PC-3 (cell line): Measurements from ENCODE around the gene GJA3. TPM values are rescaled to one million over a fixed set of nuclear protein-coding genes. Genes with fewer than 3 reads are reported as not detected.

Experiments used
- ATAC-seq: fragments of 200-7000 bp; cut with Tn5 transposase; 2 replicates; pipeline ENCODE4 v1.9.1; 2020; ENCODE audit warnings: mild to moderate bottlenecking, moderate library complexity
- BruUV-seq: library from RNA; stranded (reverse); fragments of 400-500 nt; replicated peaks from 2 replicates; lab custom pipeline; 2021; lab: Mats Ljungman, UMichigan
- CTCF ChIA-PET: fragments of 300-600 bp; sonication (Branson Sonifier 250); formaldehyde crosslinking; loops from one replicate; lab custom pipeline; 2022; ENCODE audit warnings: antibody characterized with exemption; lab: Charles Lee
- POLR2A ChIA-PET: fragments of 300-600 bp; sonication (Branson Sonifier 250); formaldehyde crosslinking; loops from one replicate; lab custom pipeline; 2022; ENCODE audit warnings: antibody characterized with exemption; ENCODE audit not compliant: unreplicated experiment; lab: Charles Lee
- DNase-seq: peaks from one replicate; pipeline ENCODE4 v3.0.0-alpha.2; 2015
- H2AFZ ChIP-seq: fragments of 300-600 bp; sonication (generic); 2 replicates; pipeline ENCODE4 v1.6.0; 2016; ENCODE audit warnings: antibody characterized with exemption, low read length
- H3F3A ChIP-seq: fragments of 300-600 bp; sonication (generic); one replicate; pipeline ENCODE4 v1.6.0; 2017; ENCODE audit warnings: antibody characterized with exemption, low read length, control low read depth, mild to moderate bottlenecking; ENCODE audit not compliant: unreplicated experiment
- H3K27ac ChIP-seq: fragments of 300-600 bp; sonication (generic); 2 replicates; pipeline ENCODE4 v1.5.1; 2016; ENCODE audit warnings: mild to moderate bottlenecking, low read length
- H3K27me3 ChIP-seq: fragments of 300-600 bp; sonication (generic); 2 replicates; pipeline ENCODE4 v1.6.1; 2016; ENCODE audit warnings: low read length, mixed read lengths
- H3K36me3 ChIP-seq: fragments of 300-600 bp; sonication (generic); 2 replicates; pipeline ENCODE4 v1.6.1; 2016; ENCODE audit warnings: low read depth, mixed run types, low read length, mixed read lengths
- H3K4me1 ChIP-seq: fragments of 300-600 bp; sonication (generic); 2 replicates; pipeline ENCODE4 v1.5.1; 2016; ENCODE audit warnings: low read length; ENCODE audit not compliant: insufficient read depth
- H3K4me2 ChIP-seq: fragments of 300-600 bp; sonication (generic); 2 replicates; pipeline ENCODE4 v1.6.0; 2016; ENCODE audit warnings: low read length
- H3K4me3 ChIP-seq: fragments of 300-600 bp; sonication (generic); 2 replicates; pipeline ENCODE4 v1.5.1; 2016; ENCODE audit warnings: mild to moderate bottlenecking, low read length, mixed read lengths
- H3K79me2 ChIP-seq: fragments of 300-600 bp; sonication (generic); 2 replicates; pipeline ENCODE4 v1.6.1; 2017; ENCODE audit warnings: low read length, mixed read lengths
- H3K9ac ChIP-seq: fragments of 300-600 bp; sonication (generic); 2 replicates; pipeline ENCODE4 v1.6.0; 2016; ENCODE audit warnings: mild to moderate bottlenecking, low read length
- H3K9me2 ChIP-seq: fragments of 300-600 bp; sonication (generic); replicated peaks from 2 replicates; pipeline ENCODE4 v1.6.1; 2016; ENCODE audit warnings: mixed run types, low read length, mixed read lengths
- H3K9me3 ChIP-seq: fragments of 300-600 bp; sonication (generic); 2 replicates; pipeline ENCODE4 v1.6.1; 2016; ENCODE audit warnings: low read length, mixed read lengths
- H4K20me1 ChIP-seq: fragments of 300-600 bp; sonication (generic); 2 replicates; pipeline ENCODE4 v1.6.1; 2016; ENCODE audit warnings: low read length, mixed read lengths
- EZH2 ChIP-seq: fragments of 300-600 bp; sonication (generic); IDR thresholded peaks from one replicate; pipeline ENCODE4 v1.6.1; 2017; ENCODE audit warnings: antibody characterized with exemption, mild to moderate bottlenecking, low read length; ENCODE audit not compliant: unreplicated experiment
- EZH2phosphoT487 ChIP-seq: fragments of 300-600 bp; sonication (generic); IDR thresholded peaks from 2 replicates; pipeline ENCODE4 v1.6.1; 2018; ENCODE audit warnings: mild to moderate bottlenecking, antibody characterized with exemption, low read length, borderline replicate concordance
- intact Hi-C: fragments of 100-400 bp; cut with micrococcal nuclease; formaldehyde crosslinking; loops from 2 replicates; pipeline ENCODE4 v1.9.0; 2023
- total RNA-seq: library from RNA; depleted of rRNA; stranded (reverse); fragments of >200 nt; gene quantifications from 2 replicates; pipeline ENCODE4 v1.2.3, GENCODE V29; 2014
- TF ChIP-seq, protein P1 (sequence below): fragments of 300-600 bp; sonication (generic); conservative IDR thresholded peaks from 2 replicates; pipeline ENCODE4 v1.5.1; 2017; ENCODE audit warnings: antibody characterized with exemption, low read depth, mild to moderate bottlenecking, low read length

GJA3 gene
- total RNA-seq, 1 experiment from 2014 or later = 0.55 TPM

- CTCF ChIA-PET = no interaction called here
- H4K20me1 ChIP-seq = no peaks in the 10 kb centered on the region
- H2AFZ ChIP-seq = no peak overlapping the region
- no peak for DNase-seq
- BruUV-seq = no TSS peak
- no peaks in the 10 kb centered on the region for H3K9me2 ChIP-seq
- peaks cover 3% of the 10 kb centered on the region; the same call in 1 of the 2 replicates for H3K4me1 ChIP-seq
- H3K4me3 ChIP-seq = no peak overlapping the region
- H3K4me2 ChIP-seq = no peak overlapping the region
- H3K79me2 ChIP-seq = no peaks in the 10 kb centered on the region
- H3K9ac ChIP-seq = no peak overlapping the region
- TF ChIP-seq EZH2phosphoT487 = no peak
- TF ChIP-seq, protein P1, sequence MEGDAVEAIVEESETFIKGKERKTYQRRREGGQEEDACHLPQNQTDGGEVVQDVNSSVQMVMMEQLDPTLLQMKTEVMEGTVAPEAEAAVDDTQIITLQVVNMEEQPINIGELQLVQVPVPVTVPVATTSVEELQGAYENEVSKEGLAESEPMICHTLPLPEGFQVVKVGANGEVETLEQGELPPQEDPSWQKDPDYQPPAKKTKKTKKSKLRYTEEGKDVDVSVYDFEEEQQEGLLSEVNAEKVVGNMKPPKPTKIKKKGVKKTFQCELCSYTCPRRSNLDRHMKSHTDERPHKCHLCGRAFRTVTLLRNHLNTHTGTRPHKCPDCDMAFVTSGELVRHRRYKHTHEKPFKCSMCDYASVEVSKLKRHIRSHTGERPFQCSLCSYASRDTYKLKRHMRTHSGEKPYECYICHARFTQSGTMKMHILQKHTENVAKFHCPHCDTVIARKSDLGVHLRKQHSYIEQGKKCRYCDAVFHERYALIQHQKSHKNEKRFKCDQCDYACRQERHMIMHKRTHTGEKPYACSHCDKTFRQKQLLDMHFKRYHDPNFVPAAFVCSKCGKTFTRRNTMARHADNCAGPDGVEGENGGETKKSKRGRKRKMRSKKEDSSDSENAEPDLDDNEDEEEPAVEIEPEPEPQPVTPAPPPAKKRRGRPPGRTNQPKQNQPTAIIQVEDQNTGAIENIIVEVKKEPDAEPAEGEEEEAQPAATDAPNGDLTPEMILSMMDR = no peak
- TF ChIP-seq EZH2 = no peak
- H3K9me3 ChIP-seq = no peaks in the 10 kb centered on the region
- no peak for ATAC-seq
- H3K27me3 ChIP-seq = no peaks in the 10 kb centered on the region
- no peaks in the 10 kb centered on the region for H3K36me3 ChIP-seq
- H3F3A ChIP-seq = no peaks in the 10 kb centered on the region
- POLR2A ChIA-PET = interaction anchor here (0.7 kb wide), 1 partner anchor 14 kb away, joined by 5 read pairs; no protein-coding TSS in a partner anchor
- no peak overlapping the region for H3K27ac ChIP-seq
- intact Hi-C loops = no loop called here
These were observed 46.7 kb downstream of the GJA3 start for GRCh38 chr13:20114066-20114610.

DNA sequence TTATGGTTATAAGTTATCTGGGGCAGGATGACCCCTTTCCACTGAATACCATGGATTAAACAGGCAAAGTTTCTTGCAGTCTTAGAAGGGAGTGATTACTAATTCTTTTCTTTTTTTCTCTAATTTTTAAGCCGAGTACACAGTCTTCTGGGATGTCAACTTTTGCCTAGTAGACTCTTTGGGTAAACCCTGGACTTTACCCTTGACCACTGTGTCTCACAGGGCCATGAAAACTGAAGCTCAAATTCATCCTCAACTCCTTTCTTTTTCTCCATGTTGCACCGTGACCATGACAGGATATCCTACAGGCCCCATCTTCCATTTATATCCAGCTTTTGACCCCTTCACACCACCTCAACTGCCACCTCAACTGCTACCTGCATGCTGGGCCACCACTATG lies 51.8 kb downstream of the GJA3 start:
- TF ChIP-seq, protein P1 = no peak
- TF ChIP-seq EZH2 (no peak), EZH2phosphoT487 (no peak)
- Histone ChIP-seq H3K36me3 (no peaks in the 10 kb centered on the region), H3K27me3 (no peaks in the 10 kb centered on the region), H3K4me1 (no peaks in the 10 kb centered on the region), H3F3A (no peaks in the 10 kb centered on the region), H3K4me2 (no peak overlapping the region), H4K20me1 (no peaks in the 10 kb centered on the region), H3K9me2 (no peaks in the 10 kb centered on the region), H2AFZ (no peak overlapping the region), H3K4me3 (no peak overlapping the region), H3K27ac (no peak overlapping the region), H3K79me2 (no peaks in the 10 kb centered on the region), H3K9me3 (no peaks in the 10 kb centered on the region), H3K9ac (no peak overlapping the region)
- BruUV-seq = no TSS peak
- ChIA-PET POLR2A (no interaction called here), CTCF (no interaction called here)
- ATAC-seq (no peak), DNase-seq (no peak)
- intact Hi-C loops = no loop called here

- H3K9ac ChIP-seq = no peak overlapping the region
- H3K9me2 ChIP-seq = no peaks in the 10 kb centered on the region
- TF ChIP-seq, protein P1 = no peak
- TF ChIP-seq EZH2phosphoT487 = no peak
- no peak for TF ChIP-seq EZH2
- intact Hi-C loops = no loop called here
- H3K79me2 ChIP-seq = no peaks in the 10 kb centered on the region
- H3K27ac ChIP-seq = no peak overlapping the region
- no peaks in the 10 kb centered on the region for H3K9me3 ChIP-seq
- H3K4me2 ChIP-seq = no peak overlapping the region
- POLR2A ChIA-PET = no interaction called here
- H2AFZ ChIP-seq = no peak overlapping the region
- ATAC-seq (no peak), DNase-seq (no peak)
- H3K4me1 ChIP-seq = peaks cover 6% of the 10 kb centered on the region
- no TSS peak for BruUV-seq
- H3F3A ChIP-seq = no peaks in the 10 kb centered on the region
- H3K36me3 ChIP-seq = no peaks in the 10 kb centered on the region
- H3K4me3 ChIP-seq = no peak overlapping the region
- CTCF ChIA-PET = interaction anchor here (0.5 kb wide), 1 partner anchor 758 kb away, joined by 4 read pairs; no protein-coding TSS in a partner anchor
- no peaks in the 10 kb centered on the region for H3K27me3 ChIP-seq
- no peaks in the 10 kb centered on the region for H4K20me1 ChIP-seq
These were observed 54.1 kb downstream of the GJA3 start for GRCh38 chr13:20106742-20107141.
